ENCODE data around the gene ABLIM2. TPM values are rescaled to one million over a fixed set of nuclear protein-coding genes. Genes with fewer than 3 reads are reported as not detected.

ABLIM2 gene
- total and polyA plus RNA-seq, 2 of the 4 experiments (the other 2 are of a cell fraction): under 0.01 to 0.10 TPM

GRCh38 chr4:8127051-8127826 is 31.4 kb downstream of the ABLIM2 start:
- BruUV-seq (replicated peaks): no TSS peak
- ChIA-PET CTCF (interaction anchor here (0.5 kb wide), 1 partner anchor 27 kb away, joined by 3 read pairs; no protein-coding TSS in a partner anchor), POLR2A (ENCODE audit: unreplicated experiment) (no interaction called here)
- Histone ChIP-seq H4K20me1 (ENCODE audit: insufficient read depth, low read length) (no peaks in the 10 kb centered on the region), H2BK5ac (ENCODE audit: low read depth, low read length, poor library complexity, severe bottlenecking) (no peak overlapping the region), H3K9me1 (ENCODE audit: insufficient read depth, low read length) (no peaks in the 10 kb centered on the region; the same call in 1 of the 2 replicates), H3K4me2 (ENCODE audit: low read depth, low read length) (no peak overlapping the region), H3K9me3 (ENCODE audit: control insufficient read depth, insufficient read depth, low read length) (no peaks in the 10 kb centered on the region), H3K18ac (ENCODE audit: low read depth, low read length) (no peak overlapping the region), H4K8ac (ENCODE audit: low read depth in 2 of 2, low read length in 2 of 2) (no peak overlapping the region), H3K79me1 (ENCODE audit: low read depth in 1 of 2, low read length in 2 of 2) (no peaks in the 10 kb centered on the region), H3K27me3 (ENCODE audit: control insufficient read depth, insufficient read depth, low read length) (peaks cover 65% of the 10 kb centered on the region), H3K4me3 (ENCODE audit: insufficient read depth, low read depth, low read length) (no peak overlapping the region), H2BK15ac (ENCODE audit: low read depth, low read length) (no peak overlapping the region), H2AK5ac (ENCODE audit: low read depth, low read length) (no peak overlapping the region), H4K91ac (ENCODE audit: insufficient read depth, low read depth, low read length) (no peak overlapping the region), H3K27ac (ENCODE audit: insufficient read depth, low read length) (no peak overlapping the region), H3K4ac (ENCODE audit: low read depth, low read length) (no peak overlapping the region), H2AK9ac (replicated peaks; ENCODE audit: low read depth, low read length, poor library complexity) (no peak overlapping the region), H2BK20ac (ENCODE audit: low read depth, low read length) (no peak overlapping the region), H3K23ac (ENCODE audit: low read depth, low read length) (no peak overlapping the region), H4K5ac (ENCODE audit: low read depth, low read length) (no peak overlapping the region), H3K4me1 (ENCODE audit: control insufficient read depth, insufficient read depth, low read length) (peaks cover 2% of the 10 kb centered on the region; the same call in 1 of the 2 replicates), H3K56ac (ENCODE audit: extremely low read depth, insufficient read depth, low read length) (no peak overlapping the region), H3K9ac (ENCODE audit: low read depth, low read length) (no peak overlapping the region), H2AFZ (replicated peaks; ENCODE audit: low read length, poor library complexity) (no peak overlapping the region), H3K36me3 (ENCODE audit: control insufficient read depth, insufficient read depth, low read length) (no peaks in the 10 kb centered on the region), H3K14ac (replicated peaks; ENCODE audit: low read depth, low read length) (no peak overlapping the region), H2BK120ac (ENCODE audit: low read depth, low read length) (no peak overlapping the region)
- WGBS, 2 experiments (ENCODE audit: extremely low coverage in 2 of 2, insufficient read length in 1 of 2): 83% methylated on average over 6 of the region's 29 CpGs; no CpG with 5 or more reads in 1 of the 2 experiments
- in situ Hi-C loops (cut with MboI; ENCODE audit: low sequenced_read_pairs): no loop called here
- DNase-seq: no peak
- no peak for ATAC-seq (ENCODE audit: low read depth)
- intact Hi-C loops (cut with micrococcal nuclease): no loop called here
- dilution Hi-C loops (cut with HindIII; ENCODE audit: low sequenced_read_pairs, unreplicated experiment): no loop called here
- TF ChIP-seq MAZ (IDR thresholded peaks at IDR 0.05; ENCODE audit: borderline replicate concordance, low read depth, low read length): no peak
- TF ChIP-seq USF2 (IDR thresholded peaks at IDR 0.05; ENCODE audit: low read depth, low read length): no peak
- TF ChIP-seq RAD21 (IDR thresholded peaks at IDR 0.05; ENCODE audit: low read length): no peak
- no peak for TF ChIP-seq RCOR1 (IDR thresholded peaks at IDR 0.05; ENCODE audit: insufficient replicate concordance, low read length)
- no peak for TF ChIP-seq MAFK (IDR thresholded peaks at IDR 0.05; ENCODE audit: low read depth, low read length)
- TF ChIP-seq CHD1 (IDR thresholded peaks at IDR 0.05; ENCODE audit: low read depth, low read length): no peak
- TF ChIP-seq SMC3 (IDR thresholded peaks at IDR 0.05; ENCODE audit: low read depth, low read length): no peak
- TF ChIP-seq NFE2L2 (IDR thresholded peaks at IDR 0.05; ENCODE audit: low read depth, low read length): no peak
- no peak for TF ChIP-seq FOS (IDR thresholded peaks at IDR 0.05; ENCODE audit: low read depth, low read length)
- TF ChIP-seq CEBPB (IDR thresholded peaks at IDR 0.05; ENCODE audit: low read depth, low read length): no peak
- TF ChIP-seq POLR2A (IDR thresholded peaks at IDR 0.05; ENCODE audit: low read depth, low read length): no peak
- no peak for TF ChIP-seq CTCF (conservative IDR thresholded peaks at IDR 0.05; ENCODE audit: low read depth, low read length)
- TF ChIP-seq BHLHE40 (IDR thresholded peaks at IDR 0.05; ENCODE audit: low read depth, low read length): no peak
- TF ChIP-seq ELK1 (IDR thresholded peaks at IDR 0.05; ENCODE audit: borderline replicate concordance, low read depth, low read length): no peak
- TF ChIP-seq RFX5 (IDR thresholded peaks at IDR 0.05; ENCODE audit: low read depth, low read length): no peak
